HUES48 (cell line): Measurements from ENCODE around the gene TRAPPC10.

Experiments
- H3K27ac ChIP-seq: one replicate; pipeline ENCODE4 v1.7.0; 2013; ENCODE audit warnings: low read depth, low read length, inconsistent platforms
- H3K27me3 ChIP-seq: 2 replicates; pipeline ENCODE4 v1.6.1; 2013; ENCODE audit warnings: mild to moderate bottlenecking, low read length; ENCODE audit not compliant: control insufficient read depth, insufficient read depth
- H3K36me3 ChIP-seq: 2 replicates; pipeline ENCODE4 v1.6.1; 2013; ENCODE audit warnings: low read length; ENCODE audit not compliant: control insufficient read depth, insufficient read depth
- H3K4me1 ChIP-seq: 2 replicates; pipeline ENCODE4 v1.6.1; 2013; ENCODE audit warnings: mild to moderate bottlenecking, low read length; ENCODE audit not compliant: control insufficient read depth, insufficient read depth
- H3K4me3 ChIP-seq: 2 replicates; pipeline ENCODE4 v1.5.1; 2013; ENCODE audit warnings: mild to moderate bottlenecking, low read depth, low read length
- H3K9ac ChIP-seq: 2 replicates; pipeline ENCODE4 v1.6.1; 2013; ENCODE audit warnings: mild to moderate bottlenecking, low read depth, low read length, moderate library complexity
- H3K9me3 ChIP-seq: 2 replicates; pipeline ENCODE4 v1.6.1; 2013; ENCODE audit warnings: low read length; ENCODE audit not compliant: control insufficient read depth, insufficient read depth

Gene TRAPPC10

GRCh38 chr21:44006656-44007055 is 5.5 kb upstream of the TRAPPC10 start:
- no peaks in the 10 kb centered on the region for H3K9me3 ChIP-seq
- no peaks in the 10 kb centered on the region for H3K27me3 ChIP-seq
- H3K4me3 ChIP-seq = no peak overlapping the region
- no peaks in the 10 kb centered on the region for H3K36me3 ChIP-seq
- H3K9ac ChIP-seq = no peak overlapping the region
- H3K27ac ChIP-seq = no peak overlapping the region
- peaks cover 8% of the 10 kb centered on the region for H3K4me1 ChIP-seq

GRCh38 chr21:44010429-44010828 is 1.7 kb upstream of the TRAPPC10 start:
- Histone ChIP-seq H3K36me3 (no peaks in the 10 kb centered on the region), H3K4me3 (no peak overlapping the region), H3K9me3 (no peaks in the 10 kb centered on the region), H3K27ac (no peak overlapping the region), H3K4me1 (peaks cover 17% of the 10 kb centered on the region), H3K9ac (no peak overlapping the region), H3K27me3 (no peaks in the 10 kb centered on the region)

GRCh38 chr21:44011123-44011522 is 986 bp upstream of the TRAPPC10 start:
- no peaks in the 10 kb centered on the region for H3K9me3 ChIP-seq
- no peaks in the 10 kb centered on the region for H3K27me3 ChIP-seq
- H3K4me1 ChIP-seq = peaks cover 17% of the 10 kb centered on the region
- peak overlapping the region; percentile 92 for H3K27ac ChIP-seq
- H3K9ac ChIP-seq = no peak overlapping the region
- peak overlapping the region; percentile 83 for H3K4me3 ChIP-seq
- H3K36me3 ChIP-seq = no peaks in the 10 kb centered on the region

- Histone ChIP-seq H3K4me1 (peaks cover 17% of the 10 kb centered on the region), H3K9ac (peak overlapping the region; percentile 91)
Observed at GRCh38 chr21:44012474-44013379, 618 bp downstream of the TRAPPC10 start.

GRCh38 chr21:44013380-44014088 is 1.4 kb downstream of the TRAPPC10 start:
- H3K4me1 ChIP-seq = peaks cover 17% of the 10 kb centered on the region
- no peaks in the 10 kb centered on the region for H3K27me3 ChIP-seq
- peak overlapping the region; percentile 91; the same call in 1 of the 2 replicates for H3K9ac ChIP-seq
- peak overlapping the region; percentile 92 for H3K27ac ChIP-seq
- H3K4me3 ChIP-seq = peak overlapping the region; percentile 83
- no peaks in the 10 kb centered on the region for H3K9me3 ChIP-seq
- H3K36me3 ChIP-seq = no peaks in the 10 kb centered on the region

More at GRCh38 chr21:44012474-44013379, 618 bp downstream of the TRAPPC10 start:
- Histone ChIP-seq H3K27me3 (no peaks in the 10 kb centered on the region), H3K36me3 (no peaks in the 10 kb centered on the region), H3K9me3 (no peaks in the 10 kb centered on the region), H3K27ac (peak overlapping the region; percentile 92), H3K4me3 (peak overlapping the region; percentile 83)

GRCh38 chr21:44017601-44018000 is 5.5 kb downstream of the TRAPPC10 start:
- no peak overlapping the region for H3K4me3 ChIP-seq
- no peaks in the 10 kb centered on the region for H3K36me3 ChIP-seq
- no peaks in the 10 kb centered on the region for H3K9me3 ChIP-seq
- no peak overlapping the region for H3K9ac ChIP-seq
- peaks cover 9% of the 10 kb centered on the region for H3K4me1 ChIP-seq
- no peak overlapping the region for H3K27ac ChIP-seq
- no peaks in the 10 kb centered on the region for H3K27me3 ChIP-seq

GRCh38 chr21:44018127-44018526 is 6.0 kb downstream of the TRAPPC10 start:
- Histone ChIP-seq H3K9me3 (no peaks in the 10 kb centered on the region), H3K27ac (no peak overlapping the region), H3K9ac (no peak overlapping the region), H3K4me3 (no peak overlapping the region), H3K27me3 (no peaks in the 10 kb centered on the region), H3K36me3 (no peaks in the 10 kb centered on the region), H3K4me1 (peaks cover 9% of the 10 kb centered on the region)

GRCh38 chr21:44018813-44019567 is 6.9 kb downstream of the TRAPPC10 start:
- Histone ChIP-seq H3K9me3 (no peaks in the 10 kb centered on the region), H3K36me3 (no peaks in the 10 kb centered on the region), H3K9ac (no peak overlapping the region), H3K27ac (no peak overlapping the region), H3K4me1 (peaks cover 1% of the 10 kb centered on the region), H3K27me3 (no peaks in the 10 kb centered on the region), H3K4me3 (no peak overlapping the region)

GRCh38 chr21:44019568-44019958 is 7.5 kb downstream of the TRAPPC10 start:
- no peak overlapping the region for H3K9ac ChIP-seq
- H3K27ac ChIP-seq = no peak overlapping the region
- H3K4me1 ChIP-seq = no peaks in the 10 kb centered on the region; the same call in 1 of the 2 replicates
- H3K9me3 ChIP-seq = no peaks in the 10 kb centered on the region
- H3K4me3 ChIP-seq = no peak overlapping the region
- no peaks in the 10 kb centered on the region for H3K36me3 ChIP-seq
- H3K27me3 ChIP-seq = no peaks in the 10 kb centered on the region

GRCh38 chr21:44020551-44020950 is 8.4 kb downstream of the TRAPPC10 start:
- Histone ChIP-seq H3K27me3 (no peaks in the 10 kb centered on the region), H3K36me3 (no peaks in the 10 kb centered on the region), H3K4me1 (peaks cover 10% of the 10 kb centered on the region), H3K9me3 (no peaks in the 10 kb centered on the region), H3K4me3 (no peak overlapping the region), H3K9ac (no peak overlapping the region), H3K27ac (peak overlapping the region; percentile 8)
